K562 (cell line): Measurements from ENCODE around the gene BSPRY. TPM values are rescaled to one million over a fixed set of nuclear protein-coding genes. Genes with fewer than 3 reads are reported as not detected.

Source experiments
- ATAC-seq: fragments of 200-7000 bp; cut with Tn5 transposase; 3 replicates; pipeline ENCODE4 v1.9.1; 2020; ENCODE audit warnings: moderate library complexity
- BruUV-seq: library from RNA; stranded (reverse); fragments of 400-500 nt; replicated peaks from 2 replicates; lab custom pipeline; 2021; lab: Mats Ljungman, UMichigan
- CTCF ChIA-PET: fragments of 300-600 bp; formaldehyde crosslinking; extraction: SDS; loops from one replicate; lab custom pipeline; 2021; ENCODE audit warnings: low intra/inter-chr PET ratio; lab: Yijun Ruan, JAX
- POLR2A ChIA-PET: fragments of 300-600, 350-650 bp; sonication (Branson Sonifier 250); formaldehyde crosslinking; extraction: SDS; loops from one replicate; lab custom pipeline; 2021; ENCODE audit warnings: antibody characterized with exemption, inconsistent platforms; lab: Yijun Ruan, JAX
- DNase-seq, 4 experiments: peaks; one replicate each; pipeline versions ENCODE4 v3.0.0 to v3.0.0-alpha.2; 2011 to 2018; ENCODE audit warnings: low spot score in 3 of 4, mixed read lengths in 3 of 4; ENCODE audit errors: extremely low read depth in 1 of 4
- FAIRE-seq: peaks from 2 replicates; lab custom pipeline; 2011; peaks lifted over from hg19 to GRCh38; lab: Jason Lieb, UNC
- H2AFZ ChIP-seq: 2 replicates; pipeline ENCODE4 v1.6.0; 2011; ENCODE audit warnings: low read depth, low read length, control low read depth, inconsistent platforms
- H3K27ac ChIP-seq: fragments of 200-600 bp; 3 replicates; pipeline ENCODE4 v1.8.0; 2011; ENCODE audit warnings: low read depth, mild to moderate bottlenecking, control low read depth, inconsistent platforms, low read length, moderate library complexity, mixed read lengths; ENCODE audit errors: extremely low read depth
- H3K27me3 ChIP-seq, 2 experiments: fragments of 300-600 bp in 1 of 2; 2 replicates in 1 of 2; 3 replicates in 1 of 2; pipeline versions ENCODE4 v1.6.0 to v1.8.0; 2011; ENCODE audit warnings: inconsistent platforms in 2 of 2, low read length in 2 of 2, mild to moderate bottlenecking in 1 of 2, mixed read lengths in 1 of 2, moderate library complexity in 1 of 2; ENCODE audit not compliant: control insufficient read depth in 2 of 2, insufficient read depth in 2 of 2
- H3K36me3 ChIP-seq: fragments of 300-600 bp; 3 replicates; pipeline ENCODE4 v1.8.0; 2011; ENCODE audit warnings: mild to moderate bottlenecking, low read length, inconsistent platforms; ENCODE audit not compliant: control insufficient read depth, insufficient read depth
- H3K4me1 ChIP-seq, 2 experiments: fragments of 200-600 bp in 1 of 2; replicated peaks in 1 of 2; 2 replicates in 1 of 2; 3 replicates in 1 of 2; pipeline versions ENCODE4 v1.5.1 to v1.8.0; 2011; ENCODE audit warnings: inconsistent platforms in 2 of 2, low read length in 2 of 2, mild to moderate bottlenecking in 1 of 2, mixed read lengths in 1 of 2, moderate library complexity in 1 of 2; ENCODE audit not compliant: control insufficient read depth in 2 of 2, insufficient read depth in 2 of 2
- H3K4me2 ChIP-seq: 2 replicates; pipeline ENCODE4 v1.6.1; 2011; ENCODE audit warnings: low read length, control low read depth, inconsistent platforms, mixed read lengths; ENCODE audit not compliant: insufficient read depth
- H3K4me3 ChIP-seq: fragments of 200-600 bp; sonication (generic), shearing (Covaris generic); 2 replicates; pipeline ENCODE4 v1.5.1; 2016; ENCODE audit warnings: control low read depth, inconsistent platforms
- H3K79me2 ChIP-seq: fragments of 200-600 bp; 3 replicates; pipeline ENCODE4 v1.8.0; 2011; ENCODE audit warnings: low read length, inconsistent platforms; ENCODE audit not compliant: control insufficient read depth, insufficient read depth
- H3K9ac ChIP-seq, 2 experiments: 2 replicates each; pipeline versions ENCODE4 v1.6.0 to v1.6.1; 2011; ENCODE audit warnings: low read depth in 2 of 2, low read length in 2 of 2, control low read depth in 1 of 2, inconsistent platforms in 1 of 2, mild to moderate bottlenecking in 1 of 2, mixed read lengths in 1 of 2; ENCODE audit not compliant: insufficient read depth in 1 of 2
- H3K9me1 ChIP-seq: one replicate; pipeline ENCODE4 v1.6.0; 2011; ENCODE audit warnings: inconsistent platforms, mild to moderate bottlenecking, low read length, moderate library complexity; ENCODE audit not compliant: control insufficient read depth, insufficient read depth
- H3K9me3 ChIP-seq: replicated peaks from 2 replicates; pipeline ENCODE4 v1.5.1; 2011; ENCODE audit warnings: low read depth, low read length, inconsistent platforms; ENCODE audit not compliant: control insufficient read depth, insufficient read depth
- H4K20me1 ChIP-seq: replicated peaks from 2 replicates; pipeline ENCODE4 v1.6.1; 2011; ENCODE audit warnings: low read length, inconsistent platforms, mixed read lengths; ENCODE audit not compliant: control insufficient read depth, insufficient read depth
- KDM1A ChIP-seq, 2 experiments: fragments of 450-650 bp; IDR thresholded peaks; 2 replicates each; pipeline ENCODE4 v1.6.1; 2016; ENCODE audit warnings: mild to moderate bottlenecking in 2 of 2
- MIER1 ChIP-seq: fragments of 450-650 bp; IDR thresholded peaks from 2 replicates; pipeline ENCODE4 v1.6.1; 2016; ENCODE audit warnings: antibody characterized with exemption, mild to moderate bottlenecking, low read depth
- ZNF507 ChIP-seq: conservative IDR thresholded peaks from 2 replicates; pipeline ENCODE4 v1.6.1; 2017; ENCODE audit warnings: missing genetic modification characterization, missing compliant biosample characterization
- ZNF584 ChIP-seq: fragments of 200-800 bp; sonication (Bioruptor generic); IDR thresholded peaks from 2 replicates; pipeline ENCODE4 v1.6.1; 2016; ENCODE audit warnings: low read depth, mild to moderate bottlenecking, missing genetic modification characterization, missing compliant biosample characterization
- WGBS: fragments of 100-300 bp; shearing (Covaris generic); methylation state at CpG from one replicate; pipeline ENCODE4 v1.1.6; 2016; ENCODE audit warnings: low coverage, mixed read lengths; ENCODE audit not compliant: insufficient coverage; ENCODE audit errors: missing lambda C conversion rate; 5-methylcytosine and 5-hydroxymethylcytosine counted together
- in situ Hi-C: fragments of 300-500 bp; cut with MboI; formaldehyde crosslinking; loops from 4 replicates; pipeline ENCODE4 v1.15.0; 2018; ENCODE audit warnings: inconsistent platforms, mixed read lengths
- intact Hi-C: fragments of 100-400 bp; cut with micrococcal nuclease; formaldehyde crosslinking; loops from 2 replicates; pipeline ENCODE4 v1.14.2; 2022
- polyA plus RNA-seq, 8 experiments: library from polyadenylated mRNA; depleted of rRNA in 4 of 8; stranded (reverse) in 5 of 8; unstranded in 3 of 8; fragments of >200 nt; fragmentation: Nextera tagmentation in 2 of 8; fragmentation: Illumina TruSeq in 1 of 8; extraction: Ambion mirVana in 2 of 8; extraction: Trizol in 1 of 8; gene quantifications; 2 replicates each; pipeline versions ENCODE4 v1.2.1 to v1.2.3, GENCODE V29; 2011 to 2014; ENCODE audit warnings: inconsistent platforms in 1 of 8, missing spikeins in 1 of 8
- total RNA-seq, 7 experiments: library from RNA; depleted of rRNA in 6 of 7; stranded (reverse); fragments of >200 nt in 6 of 7; fragmentation: Illumina TruSeq in 2 of 7; extraction: Trizol in 2 of 7; gene quantifications; 2 replicates each; pipeline versions ENCODE4 v1.2.1 to v1.2.3, GENCODE V29; 2011 to 2021; ENCODE audit warnings: low replicate concordance in 1 of 7
- TF ChIP-seq, protein P1 (sequence below): fragments of 450-650 bp; IDR thresholded peaks from 2 replicates; pipeline ENCODE4 v1.6.1; 2016

The BSPRY gene
- total and polyA plus RNA-seq, 9 of the 15 experiments (the other 6 are each of a cell fraction or from before 2014, with no cell fraction given) = 0.07 to 0.67 (median 0.18) TPM

DNA sequence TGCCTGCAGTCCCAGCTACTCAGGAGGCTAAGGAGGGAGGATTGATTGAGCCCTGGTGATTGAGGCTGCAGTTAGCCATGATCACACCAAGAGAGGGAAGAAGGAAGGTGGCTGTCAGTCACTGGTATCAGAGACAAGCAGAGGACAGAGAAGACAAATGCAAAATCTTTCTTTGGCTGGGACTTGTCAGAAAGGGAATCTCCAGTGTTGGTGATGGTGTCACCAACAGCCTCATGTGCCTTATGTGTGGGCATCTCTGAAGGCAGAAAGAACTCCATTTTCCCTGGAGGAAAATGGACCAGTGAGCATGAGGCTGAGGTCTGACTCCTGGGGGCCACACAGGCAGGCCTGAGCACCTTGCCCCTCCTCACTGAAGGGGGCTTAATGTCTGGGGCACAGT, 34.1 kb upstream of the BSPRY start:
- no TSS peak for BruUV-seq
- 0 out of 2 replicates have a peak, but pooled peaks cover 3% of the 10 kb centered on the region for H4K20me1 ChIP-seq
- DNase-seq (no peak), ATAC-seq (no peak), FAIRE-seq (no peak)
- no peaks in the 10 kb centered on the region for H3K36me3 ChIP-seq
- no peak overlapping the region for H3K4me3 ChIP-seq
- in situ Hi-C loops (no loop called here), intact Hi-C loops (no loop called here)
- CTCF ChIA-PET = no interaction called here
- no peaks in the 10 kb centered on the region for H3K9me3 ChIP-seq
- no peak overlapping the region for H2AFZ ChIP-seq
- POLR2A ChIA-PET = interaction anchor here (0.6 kb wide), 1 partner anchor 43 kb away, joined by 4 read pairs; no protein-coding TSS in a partner anchor
- H3K9ac ChIP-seq = no peak overlapping the region
- no peaks in the 10 kb centered on the region for H3K79me2 ChIP-seq
- H3K4me1 ChIP-seq = no peaks in the 10 kb centered on the region; a peak in 1 of 5 replicates
- H3K27me3 ChIP-seq = peaks cover 11 to 39% of the 10 kb centered on the region in 2 experiments; a peak in 4 of 5 replicates
- no peak overlapping the region for H3K4me2 ChIP-seq
- no peaks in the 10 kb centered on the region for H3K9me1 ChIP-seq
- TF ChIP-seq, protein P1, sequence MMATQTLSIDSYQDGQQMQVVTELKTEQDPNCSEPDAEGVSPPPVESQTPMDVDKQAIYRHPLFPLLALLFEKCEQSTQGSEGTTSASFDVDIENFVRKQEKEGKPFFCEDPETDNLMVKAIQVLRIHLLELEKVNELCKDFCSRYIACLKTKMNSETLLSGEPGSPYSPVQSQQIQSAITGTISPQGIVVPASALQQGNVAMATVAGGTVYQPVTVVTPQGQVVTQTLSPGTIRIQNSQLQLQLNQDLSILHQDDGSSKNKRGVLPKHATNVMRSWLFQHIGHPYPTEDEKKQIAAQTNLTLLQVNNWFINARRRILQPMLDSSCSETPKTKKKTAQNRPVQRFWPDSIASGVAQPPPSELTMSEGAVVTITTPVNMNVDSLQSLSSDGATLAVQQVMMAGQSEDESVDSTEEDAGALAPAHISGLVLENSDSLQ = peak; percentile 48
- TF ChIP-seq ZNF507 (tag) = no peak
- H3K27ac ChIP-seq = no peak overlapping the region

DNA sequence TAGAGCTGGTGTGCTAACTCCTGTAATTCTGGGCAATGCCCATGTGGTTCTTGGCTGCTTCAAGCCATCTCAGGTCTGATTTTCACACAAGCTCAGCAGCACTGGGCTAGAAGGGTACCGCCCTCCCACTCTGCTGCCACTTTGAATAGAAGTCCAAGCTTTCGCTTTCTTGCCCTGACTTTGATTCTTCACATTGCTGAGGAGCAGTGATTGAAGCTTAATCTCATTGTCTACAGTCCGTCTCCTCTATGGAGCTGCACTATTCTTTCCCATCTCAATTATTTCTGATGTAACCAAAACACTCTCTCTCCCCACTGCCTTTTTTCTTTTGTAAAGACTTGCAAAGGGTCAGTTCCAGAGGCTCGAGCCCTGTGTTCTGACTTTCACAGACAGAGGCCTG, 33.3 kb upstream of the BSPRY start:
- in situ Hi-C loops (no loop called here), intact Hi-C loops (no loop called here)
- H3K27ac ChIP-seq = no peak overlapping the region
- no peak overlapping the region for H3K4me2 ChIP-seq
- H3K4me3 ChIP-seq = no peak overlapping the region
- CTCF ChIA-PET = no interaction called here
- FAIRE-seq (no peak), ATAC-seq (no peak), DNase-seq (no peak)
- 0 out of 2 replicates have a peak, but pooled peaks cover 3% of the 10 kb centered on the region for H4K20me1 ChIP-seq
- no peaks in the 10 kb centered on the region for H3K4me1 ChIP-seq
- H3K27me3 ChIP-seq = peaks cover 11 to 41% of the 10 kb centered on the region in 2 experiments; a peak in 4 of 5 replicates
- H3K9ac ChIP-seq = no peak overlapping the region
- no peaks in the 10 kb centered on the region for H3K9me3 ChIP-seq
- BruUV-seq = no TSS peak
- no peak overlapping the region for H2AFZ ChIP-seq
- WGBS = 15% methylated on average over 4 of the region's 4 CpGs
- H3K79me2 ChIP-seq = no peaks in the 10 kb centered on the region
- no peaks in the 10 kb centered on the region for H3K36me3 ChIP-seq
- POLR2A ChIA-PET = interaction anchor here (0.8 kb wide), 1 partner anchor 94 kb away, joined by 4 read pairs; the partner anchor contains the start of genes C9orf43 and POLE3
- no peak for TF ChIP-seq MIER1
- TF ChIP-seq KDM1A (IDR thresholded peaks at IDR 0.05) = peak; percentile 58 to 61; a peak in 3 of 4 replicates
- TF ChIP-seq ZNF584 (CRISPR knock-in tag) = no peak
- no peaks in the 10 kb centered on the region for H3K9me1 ChIP-seq
